Cerebellar cortex (tissue), 1 donor: Measurements from ENCODE around the gene PRR5L.

ENCODE experiments used
- DNase-seq: peaks from one replicate; pipeline ENCODE4 v3.0.0-alpha.2; 2015; ENCODE audit warnings: low spot score

Gene PRR5L

DNA sequence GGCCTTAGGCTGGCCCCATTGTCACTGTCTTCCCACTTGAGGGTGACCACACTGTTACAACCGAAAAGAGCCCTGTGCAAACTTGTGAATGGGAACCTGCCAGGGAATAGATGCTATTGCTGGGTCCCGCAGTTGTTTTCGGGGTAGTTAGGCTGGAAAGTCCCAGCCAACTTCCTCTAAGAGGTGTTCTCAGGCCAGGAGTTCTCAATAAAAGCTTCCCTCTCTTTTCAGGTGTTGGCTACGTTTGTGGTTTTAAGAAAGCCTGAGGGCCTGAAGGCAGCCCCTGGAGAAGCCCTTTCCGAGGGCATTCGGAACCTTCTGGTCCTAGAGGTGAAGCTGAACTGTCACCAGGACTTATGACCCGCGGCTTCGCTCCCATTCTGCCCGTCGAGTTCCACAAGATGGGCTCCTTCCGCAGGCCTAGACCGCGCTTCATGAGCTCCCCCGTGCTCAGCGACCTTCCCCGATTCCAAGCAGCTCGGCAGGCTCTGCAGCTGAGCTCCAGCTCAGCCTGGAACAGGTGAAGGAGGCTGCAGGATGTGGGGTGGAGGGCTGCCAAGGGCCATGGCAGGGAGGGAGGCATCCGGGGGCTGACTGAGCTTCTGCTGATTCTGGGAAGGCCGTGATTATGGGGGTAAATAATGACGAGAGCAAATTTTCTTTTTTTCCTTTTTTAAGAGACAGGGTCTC is 104.8 kb downstream of the PRR5L start:
- no peak for DNase-seq

DNA sequence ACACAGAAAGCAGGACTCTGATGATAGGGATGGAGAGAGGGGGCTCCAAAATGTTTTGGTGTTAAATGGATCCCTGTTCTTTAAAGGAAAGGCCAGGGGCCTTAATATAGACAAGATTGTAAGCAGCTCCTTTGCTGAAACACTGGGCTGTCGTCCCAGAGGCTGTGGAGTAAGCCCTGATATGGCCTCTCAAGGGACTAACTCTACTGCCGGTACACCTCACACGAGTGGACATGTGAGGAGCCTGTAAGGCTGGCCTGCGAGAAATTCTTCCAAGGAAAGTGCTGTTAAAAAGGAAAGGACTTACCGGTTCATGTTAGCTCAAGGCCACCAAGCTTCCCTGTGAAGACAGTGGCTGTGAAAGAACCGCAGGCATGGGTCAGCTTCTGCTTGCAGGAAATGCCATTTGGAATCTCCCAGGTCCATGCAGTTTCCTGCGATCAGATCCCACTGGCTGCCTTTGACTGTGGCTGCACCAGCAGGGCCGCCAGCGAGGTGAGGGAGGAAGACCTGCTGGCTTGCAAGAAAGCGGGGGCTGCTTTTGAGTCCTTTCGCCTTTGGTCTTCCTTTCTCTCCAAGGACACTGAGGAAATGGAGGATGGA is 106.6 kb downstream of the PRR5L start:
- no peak for DNase-seq

DNA sequence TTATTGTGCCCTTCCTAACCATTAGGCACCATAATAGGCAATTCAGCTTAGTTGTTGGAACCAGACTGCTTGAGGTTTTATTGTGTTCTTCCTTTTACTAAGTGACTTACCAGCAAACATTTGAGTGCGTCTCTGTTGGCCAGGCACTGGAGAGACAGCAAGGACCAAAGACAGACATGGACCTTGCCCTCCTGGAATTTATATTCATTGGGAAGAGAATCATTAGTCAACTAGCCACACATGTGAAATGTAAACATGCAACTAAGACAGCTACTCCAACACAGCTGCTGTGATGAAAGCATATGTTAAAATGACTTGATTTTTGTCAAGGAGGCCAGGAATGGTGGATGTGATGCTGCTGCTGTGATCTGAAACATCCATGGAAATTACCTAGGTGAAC is 107.6 kb downstream of the PRR5L start:
- no peak for DNase-seq

DNA sequence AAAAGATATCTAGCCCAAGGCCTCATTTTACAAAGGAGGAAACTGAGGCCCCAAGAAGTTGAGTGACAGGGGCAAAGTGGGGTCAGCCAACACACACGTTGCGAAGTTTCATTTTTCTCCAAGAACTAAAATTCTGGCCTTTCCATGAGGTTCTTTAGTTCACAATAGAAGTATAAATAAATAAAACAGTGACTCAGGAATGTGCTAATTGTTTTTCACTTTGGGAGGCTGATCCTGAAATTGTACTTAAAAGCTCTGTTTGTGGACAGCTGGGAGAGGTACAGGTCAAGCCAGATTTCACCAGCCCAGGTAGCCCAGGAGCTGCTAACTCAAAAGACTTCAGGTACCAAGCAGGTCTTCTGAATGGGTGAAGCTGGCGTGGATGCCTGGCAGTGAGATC is 108.7 kb downstream of the PRR5L start:
- DNase-seq = no peak

DNA sequence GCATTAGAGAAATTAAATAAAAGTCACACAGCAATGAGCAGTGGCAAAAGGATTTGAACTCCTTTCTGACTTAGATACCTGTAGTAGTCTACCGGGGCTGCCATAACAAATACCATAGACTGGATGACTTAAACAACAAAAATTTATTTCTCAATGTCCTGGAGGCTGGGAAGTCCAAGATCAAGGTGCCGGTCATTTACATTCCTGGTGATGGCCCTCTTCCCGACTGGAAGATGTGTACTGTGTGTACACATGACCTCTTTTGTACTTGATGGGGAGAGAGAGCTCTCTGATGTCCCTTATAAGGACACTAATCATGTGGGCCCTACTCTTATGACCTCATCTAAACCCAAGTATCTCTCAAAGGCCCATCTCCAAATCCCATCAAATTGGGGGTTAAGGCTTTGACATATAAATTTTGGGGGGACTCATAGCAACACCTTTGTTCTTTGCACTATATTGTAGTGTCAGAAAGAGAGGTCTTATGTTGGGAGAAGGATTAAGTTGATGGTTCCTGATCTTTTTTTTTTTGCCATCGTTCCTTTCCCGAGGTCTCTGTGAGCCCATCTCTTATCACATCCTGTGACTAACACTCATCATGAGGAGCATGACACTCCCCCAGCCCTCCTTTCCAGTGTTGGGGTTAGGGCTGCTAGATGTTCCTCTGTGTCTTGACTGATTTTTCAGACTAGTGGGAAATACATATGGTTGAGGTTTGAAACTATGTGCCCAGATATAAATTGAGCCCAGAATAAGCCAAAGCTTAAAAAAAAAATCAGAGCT is 109.7 kb downstream of the PRR5L start:
- no peak for DNase-seq

DNA sequence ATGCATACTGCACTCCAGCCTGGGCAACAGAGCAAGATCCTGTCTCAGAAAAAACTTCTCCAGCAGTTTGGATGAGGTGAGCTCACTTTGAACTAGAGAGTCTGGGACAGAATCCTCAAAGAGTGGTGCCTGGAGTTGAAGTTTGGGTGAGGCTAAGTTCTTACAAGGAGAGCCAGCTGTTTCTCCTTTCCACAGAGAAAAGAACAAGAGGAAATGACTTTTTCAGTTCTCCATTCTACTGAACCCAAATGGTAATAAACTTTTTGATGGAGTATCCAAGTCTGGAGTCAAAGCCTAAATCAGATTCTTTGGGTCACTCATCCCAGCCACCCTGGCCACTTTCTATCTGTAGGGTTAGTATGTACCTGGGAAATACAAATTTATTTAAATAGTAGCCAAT is 111.3 kb downstream of the PRR5L start:
- no peak for DNase-seq

DNA sequence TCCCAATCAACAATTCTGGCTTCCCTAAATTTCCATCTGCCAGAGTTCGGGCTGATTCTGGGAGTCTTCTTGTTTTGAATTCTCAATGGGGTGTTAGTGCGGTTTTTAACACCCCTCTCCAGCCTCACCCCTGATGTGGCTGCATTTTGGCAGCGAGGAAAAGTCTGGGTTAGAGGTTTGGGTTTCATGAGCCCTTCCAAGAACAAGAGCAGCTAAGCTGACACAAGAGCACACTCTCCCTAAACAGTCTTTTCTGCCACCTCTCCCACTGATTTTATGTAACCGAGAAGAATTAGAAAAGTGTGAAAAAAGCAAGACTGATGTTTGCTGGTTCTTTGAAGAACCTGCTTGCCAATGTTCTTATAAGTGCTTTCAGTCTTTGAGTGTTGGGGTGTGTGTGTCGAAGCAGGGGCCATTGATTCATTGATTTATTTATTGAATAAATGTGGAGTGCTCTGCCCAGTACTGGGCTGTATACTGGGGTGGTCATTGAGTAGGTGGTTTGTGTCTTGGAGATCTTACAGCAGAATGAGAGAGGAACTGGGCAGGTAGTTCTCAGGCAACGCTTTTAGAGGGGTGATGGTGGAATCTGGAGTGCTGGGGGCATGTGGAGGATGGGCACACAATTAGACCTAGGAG is 112.5 kb downstream of the PRR5L start:
- no peak for DNase-seq

DNA sequence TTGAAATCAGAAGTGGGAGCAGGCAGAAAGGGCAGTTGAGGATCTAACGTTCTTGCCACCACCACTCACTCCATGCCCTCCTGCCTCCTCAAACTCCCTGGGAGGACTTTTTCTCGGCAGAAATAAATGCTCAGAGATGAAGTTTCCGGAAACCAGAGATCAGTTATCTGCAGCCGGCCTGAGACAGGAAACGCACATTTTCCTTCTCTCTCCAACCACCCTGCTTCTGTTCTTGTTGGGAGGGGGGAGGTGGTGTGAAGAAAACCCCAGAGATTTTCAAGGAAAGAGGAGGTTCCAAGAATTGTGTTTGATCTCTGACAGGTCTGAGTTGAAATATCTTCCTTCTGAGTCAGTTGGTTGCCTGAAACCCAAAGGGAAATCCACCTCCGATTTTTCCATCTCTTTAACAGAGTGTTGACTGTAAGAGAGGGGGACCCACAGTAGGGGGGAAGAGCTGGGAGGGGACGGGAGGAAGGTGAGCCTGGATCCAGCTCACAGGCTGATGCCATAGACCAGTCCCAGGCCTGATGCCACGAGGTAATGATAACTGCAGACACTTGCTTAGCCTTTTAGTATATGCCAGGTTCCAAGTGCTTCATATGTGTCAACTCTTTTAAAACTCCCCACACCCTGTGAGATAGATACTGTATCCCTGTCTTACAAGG is 113.2 kb downstream of the PRR5L start:
- DNase-seq = no peak

DNA sequence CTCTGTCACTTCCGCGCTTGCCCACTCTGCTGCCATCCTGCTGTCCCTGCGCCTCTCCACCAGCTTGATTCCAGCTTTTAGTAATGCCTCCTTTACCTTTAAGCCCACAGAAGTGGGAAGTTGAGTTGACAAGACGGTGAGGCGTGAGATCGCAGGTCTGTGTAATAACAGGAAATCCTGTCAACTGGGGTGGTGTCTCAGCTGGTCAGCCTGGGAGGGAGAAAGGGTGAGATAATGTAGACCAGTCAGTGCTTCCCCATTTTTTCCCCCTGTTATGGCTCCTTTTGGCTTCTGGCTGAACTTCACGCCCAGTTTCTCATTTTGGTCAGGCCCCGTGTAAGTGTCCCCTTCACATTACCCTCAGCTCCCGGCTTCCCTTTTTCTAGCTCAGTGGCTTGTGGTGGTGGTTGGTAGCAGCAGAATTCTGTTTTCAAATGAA is 115.1 kb downstream of the PRR5L start:
- no peak for DNase-seq

DNA sequence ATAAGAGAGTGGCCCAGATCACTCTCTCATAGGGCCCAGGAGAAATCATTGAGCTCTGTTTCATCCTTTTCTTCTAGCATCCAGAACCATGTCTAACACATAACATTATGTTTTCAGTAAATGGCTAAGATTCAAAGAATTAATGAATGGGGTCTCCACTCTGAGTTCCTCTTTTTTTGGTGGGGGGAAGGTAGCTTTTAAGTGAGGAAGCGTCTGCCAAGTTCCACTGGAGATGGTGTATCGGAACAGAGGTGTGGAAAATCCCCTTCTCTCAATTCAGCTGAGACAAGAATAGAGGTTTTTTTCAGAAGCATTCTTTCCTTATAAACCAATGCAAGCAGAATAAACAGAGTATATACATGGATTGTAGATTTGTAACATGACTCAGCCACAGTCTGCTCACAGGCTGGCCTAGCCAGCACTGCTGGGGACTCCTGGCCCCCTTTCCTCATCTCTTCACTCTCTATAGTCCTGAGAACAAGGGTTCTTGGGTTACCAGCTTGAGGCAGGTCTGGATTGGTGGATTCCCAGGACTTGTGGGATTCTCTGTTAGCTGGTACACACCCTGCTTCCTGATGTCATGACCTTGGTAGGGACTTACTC is 116.8 kb downstream of the PRR5L start:
- no peak for DNase-seq

DNA sequence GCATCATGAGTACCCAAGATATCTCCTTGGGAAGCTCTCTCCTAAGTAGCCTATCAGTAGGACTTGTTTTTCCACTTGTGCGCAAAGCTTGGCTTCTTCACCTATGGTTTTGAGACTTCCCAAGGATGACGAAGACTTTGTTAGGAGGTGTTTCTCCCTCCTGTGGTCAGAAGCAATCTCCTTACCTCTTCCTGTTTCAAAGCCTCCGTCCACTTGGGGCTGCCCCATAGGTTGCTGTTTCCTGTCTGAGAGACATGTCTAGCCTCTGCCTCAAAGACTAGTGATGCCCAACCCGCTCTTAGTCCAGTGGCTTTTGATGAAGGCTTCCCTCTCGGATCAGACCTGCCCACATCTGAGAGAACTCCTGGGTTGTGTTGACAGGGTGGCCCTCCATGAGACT is 121.1 kb downstream of the PRR5L start:
- DNase-seq = no peak

DNA sequence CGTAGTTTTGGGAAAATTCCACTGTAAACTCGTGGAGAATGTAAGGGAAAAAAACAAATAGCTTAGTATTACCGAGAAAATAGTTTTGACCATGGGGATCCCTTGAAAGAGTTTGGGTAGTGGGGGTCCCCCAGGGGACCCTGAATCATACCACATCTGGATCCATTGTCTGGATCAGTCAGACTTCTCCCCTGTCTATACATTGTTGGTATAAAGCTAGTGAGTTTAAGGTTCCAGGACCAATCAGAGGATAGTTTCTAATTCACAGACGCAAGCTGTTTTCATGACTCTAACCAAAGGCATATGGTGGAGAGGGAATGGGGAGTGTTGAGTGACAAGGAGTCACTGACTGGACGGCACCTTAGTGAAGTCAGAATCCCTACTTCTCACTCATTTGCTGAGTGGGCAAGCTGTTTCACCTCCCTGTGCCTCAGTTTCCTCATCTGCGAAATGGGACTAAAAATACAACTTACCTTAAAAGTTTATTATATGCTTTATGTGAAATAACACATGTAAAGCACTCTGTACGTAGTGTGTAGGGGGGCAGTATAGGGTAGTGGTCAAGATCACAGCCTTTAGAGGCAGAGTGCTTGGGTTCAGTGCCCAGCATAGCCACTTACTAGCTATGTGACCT is 123.8 kb downstream of the PRR5L start:
- no peak for DNase-seq

DNA sequence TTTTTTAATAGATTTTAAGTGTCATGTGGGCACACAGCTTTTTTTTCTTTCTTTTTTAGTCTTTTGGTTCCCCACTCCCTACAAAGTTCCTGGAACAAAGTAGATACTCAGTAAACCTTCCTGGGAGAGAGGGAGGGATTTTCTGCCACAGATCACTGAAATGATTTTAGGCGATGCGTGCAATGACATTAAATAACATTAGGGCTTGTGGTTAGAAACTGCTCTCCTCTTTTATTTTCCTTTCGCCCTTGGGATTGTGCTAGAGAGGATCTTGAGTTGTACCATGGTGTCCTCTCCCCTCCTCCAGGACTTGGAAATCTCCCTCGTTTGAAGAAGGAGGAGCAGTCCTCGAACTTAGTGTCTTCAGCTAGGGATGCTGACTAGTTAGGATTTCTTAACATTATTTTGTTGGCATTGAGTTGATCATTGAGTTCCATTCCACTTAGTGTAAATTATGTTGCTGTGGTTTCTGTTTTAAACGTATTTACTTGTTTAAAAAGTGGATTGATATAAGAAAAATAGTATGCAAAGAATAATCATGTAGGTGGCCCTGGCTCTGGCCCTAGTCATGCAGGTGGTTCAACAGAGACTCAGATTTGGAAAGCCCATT is 125.6 kb downstream of the PRR5L start:
- DNase-seq = no peak

DNA sequence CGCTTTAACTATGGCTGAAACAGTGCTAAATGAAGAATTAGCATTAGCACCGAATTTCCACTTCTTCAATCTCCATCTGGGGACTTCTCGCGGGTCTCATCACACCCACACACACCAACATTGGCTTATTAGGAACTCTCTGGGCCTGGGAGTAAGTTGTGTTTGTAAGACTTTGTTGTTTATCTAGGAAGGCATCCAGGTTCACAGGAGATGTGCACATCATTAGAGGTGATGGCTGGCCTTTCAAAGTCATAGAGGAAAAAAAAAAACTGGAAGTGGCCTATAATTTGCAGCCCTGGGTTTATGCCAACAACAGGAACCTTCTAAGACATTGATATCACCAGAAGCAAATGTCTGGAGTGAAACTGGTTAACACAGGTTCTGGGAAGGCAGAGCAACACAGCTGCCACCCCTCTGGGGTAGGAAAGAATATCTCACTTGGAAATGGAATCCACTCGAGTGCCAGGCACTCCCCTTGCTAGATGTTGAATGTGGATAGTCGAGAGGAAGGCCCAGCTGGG is 129.5 kb downstream of the PRR5L start:
- DNase-seq = no peak

DNA sequence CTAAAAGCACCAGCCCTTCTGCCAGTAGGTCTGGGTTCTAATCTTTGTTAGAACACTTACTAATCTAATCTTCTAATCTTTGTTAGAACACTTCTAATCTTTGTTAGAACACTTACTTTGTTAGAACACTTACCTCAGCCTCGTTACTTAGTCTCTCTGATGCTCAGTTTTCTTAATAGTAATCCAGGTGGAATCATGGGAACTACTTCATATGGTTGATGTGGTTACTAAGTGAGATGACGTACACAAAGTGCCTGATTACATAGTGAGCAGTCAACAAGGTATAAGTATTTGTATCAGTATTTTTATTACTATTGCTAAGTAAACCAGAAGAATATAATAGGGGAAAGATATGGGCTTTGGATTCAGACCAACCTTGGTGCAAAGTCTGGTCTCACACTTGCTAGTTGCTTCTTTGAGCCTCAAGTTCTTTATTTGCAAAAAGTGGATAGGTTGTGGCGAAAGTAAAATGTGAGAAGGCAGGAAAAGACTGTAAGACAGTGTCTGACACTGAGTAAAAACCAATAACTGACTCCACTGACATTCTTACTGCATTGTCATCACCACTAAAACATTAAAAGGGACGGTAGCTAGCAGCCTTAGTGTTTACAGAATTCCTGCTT is 130.2 kb downstream of the PRR5L start:
- DNase-seq = no peak

DNA sequence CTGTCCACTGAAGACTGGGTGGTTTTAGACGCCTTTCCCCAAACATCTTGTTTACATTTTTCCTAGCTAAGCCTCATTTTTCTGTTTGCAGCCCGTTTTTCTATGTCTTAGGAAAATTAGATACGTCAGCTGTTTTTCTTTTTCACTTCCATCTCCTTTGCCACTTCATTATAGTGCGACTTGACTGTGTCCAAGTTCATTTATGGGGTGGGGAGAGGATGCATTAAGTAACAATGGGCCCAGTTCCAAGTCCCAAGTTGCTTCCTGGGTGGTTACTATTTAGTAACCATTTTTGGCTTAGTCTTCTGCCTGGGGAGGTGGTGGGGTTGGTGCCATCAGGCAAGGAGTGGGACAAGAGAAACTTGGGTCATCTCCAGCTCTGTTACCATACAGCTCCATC is 131.0 kb downstream of the PRR5L start:
- DNase-seq = no peak

DNA sequence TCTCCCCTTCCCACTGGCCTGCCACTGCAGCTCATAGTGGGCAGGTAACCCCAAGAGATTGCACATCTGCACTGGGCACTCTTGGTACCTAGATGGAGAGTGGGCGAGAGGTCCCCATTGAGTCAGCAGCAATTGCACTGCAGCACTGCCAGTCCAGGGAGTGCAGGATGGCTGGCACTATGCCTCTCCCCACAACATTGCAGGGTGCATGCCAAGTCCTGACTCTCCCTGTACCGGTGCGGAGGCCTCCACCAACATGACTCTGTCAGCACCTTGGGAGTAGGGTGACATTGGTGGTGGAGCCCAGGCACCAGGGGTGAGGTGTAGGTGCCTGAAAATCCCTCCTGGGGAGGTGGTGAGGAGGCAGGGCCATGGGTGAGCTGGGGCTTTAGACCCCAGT is 131.8 kb downstream of the PRR5L start:
- DNase-seq = no peak

DNA sequence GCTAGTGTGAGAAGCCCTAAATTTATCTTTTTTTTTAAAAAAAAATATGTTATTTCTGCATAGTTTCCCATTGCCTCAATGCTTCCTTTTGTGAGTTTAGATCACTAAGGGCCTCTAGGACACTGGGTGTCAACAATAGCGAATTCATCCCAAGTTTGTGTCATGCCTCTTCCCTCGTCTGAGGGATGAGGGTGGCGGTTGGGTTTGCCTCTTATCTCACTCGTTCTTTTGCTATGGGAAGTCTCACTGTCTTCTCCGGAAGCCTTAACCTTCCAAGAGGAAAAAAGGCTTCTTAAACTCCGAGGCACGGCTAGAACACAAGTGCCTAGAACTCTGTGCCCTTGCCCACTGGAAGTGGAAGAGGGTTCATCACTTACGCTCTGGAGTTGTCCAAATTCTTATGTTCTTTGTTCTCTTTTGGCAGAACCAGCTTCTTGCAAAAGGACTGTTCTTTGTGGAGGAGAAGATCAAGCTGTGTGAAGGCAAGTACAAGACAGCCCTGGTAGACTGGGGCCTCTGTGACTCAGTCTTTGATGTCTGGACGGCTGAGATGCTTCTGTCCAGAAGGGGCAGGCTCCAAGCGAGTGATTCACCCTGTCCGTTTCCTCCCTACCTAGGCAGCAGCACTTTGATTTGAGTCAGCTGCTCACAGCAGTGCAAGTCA is 135.5 kb downstream of the PRR5L start:
- no peak for DNase-seq

DNA sequence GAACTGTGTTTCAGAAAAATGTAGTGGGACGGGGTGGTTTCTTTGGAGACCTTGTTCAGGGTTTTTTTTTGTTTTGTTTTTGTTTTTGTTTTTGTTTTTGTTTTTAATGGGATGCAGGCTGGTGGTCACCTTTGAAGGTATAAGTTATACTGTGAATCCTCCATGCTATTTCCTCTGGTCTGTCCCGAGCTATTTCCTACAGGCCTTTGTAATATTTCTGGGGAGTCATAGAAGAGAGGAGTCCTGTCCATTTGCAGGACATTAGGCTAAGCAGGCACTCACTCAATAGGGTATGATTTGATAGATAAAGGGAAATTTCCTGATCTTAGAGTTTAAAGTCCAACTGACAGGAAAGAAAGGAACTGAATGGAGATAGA is 136.0 kb downstream of the PRR5L start:
- DNase-seq = no peak

DNA sequence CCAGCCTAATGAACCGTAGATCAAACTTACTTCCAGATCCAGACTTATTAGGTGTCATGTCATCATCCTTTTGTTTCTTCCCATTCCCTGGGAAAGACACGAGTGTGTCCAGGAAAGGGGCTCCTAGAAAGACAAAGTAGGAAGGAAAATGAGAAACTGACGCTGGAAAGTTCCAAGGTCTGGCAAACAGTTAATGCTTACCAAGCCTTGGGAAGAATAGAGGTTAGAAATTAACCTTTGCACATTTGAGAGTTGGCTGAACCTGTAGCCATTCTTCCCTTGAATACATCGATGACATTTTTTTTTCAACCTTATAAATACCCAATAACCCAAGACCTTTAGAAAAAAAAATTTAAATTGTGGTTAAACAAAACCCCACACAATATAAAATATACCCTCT is 136.7 kb downstream of the PRR5L start:
- DNase-seq = no peak
